GM13976 (cell line): ENCODE data around the gene EIF4E1B.
A peak's percentile ranks its signal among the peaks of the same experiment; 100 is the strongest.

Source experiments
- DNase-seq: peaks from one replicate; pipeline ENCODE4 v3.0.0; 2012; ENCODE audit warnings: low spot score
- CTCF ChIP-seq: IDR thresholded peaks from 2 replicates; pipeline ENCODE4 v1.5.1; 2012; ENCODE audit warnings: borderline replicate concordance, mild to moderate bottlenecking; ENCODE audit not compliant: insufficient read depth; ENCODE audit errors: extremely low read depth, missing control alignments, control extremely low read depth
- in situ Hi-C: fragments of 300-500 bp; cut with MboI; formaldehyde crosslinking; loops from one replicate; pipeline ENCODE4 v1.12.0; 2022; ENCODE audit warnings: low sequenced_read_pairs, mixed read lengths, inconsistent platforms; ENCODE audit not compliant: unreplicated experiment

EIF4E1B gene

GRCh38 chr5:176606032-176606431, 24.4 kb upstream of the EIF4E1B start:
- no peak for DNase-seq
- in situ Hi-C loops, result no loop called here
- no peak for TF ChIP-seq CTCF

GRCh38 chr5:176606875-176607274, 23.6 kb upstream of the EIF4E1B start:
- no peak for TF ChIP-seq CTCF
- in situ Hi-C loops, result no loop called here

GRCh38 chr5:176608142-176608705, 22.3 kb upstream of the EIF4E1B start:
- no peak for DNase-seq
- TF ChIP-seq CTCF, result no peak
- in situ Hi-C loops, result no loop called here

More at GRCh38 chr5:176606875-176607274, 23.6 kb upstream of the EIF4E1B start:
- no peak for DNase-seq

GRCh38 chr5:176608937-176609723, 21.3 kb upstream of the EIF4E1B start:
- TF ChIP-seq CTCF, result no peak
- in situ Hi-C loops, result no loop called here
- no peak for DNase-seq

GRCh38 chr5:176609724-176610434, 20.6 kb upstream of the EIF4E1B start, which contains the start of gene GPRIN1:
GPRIN1 (minus strand) TSS chr5:176610156; CDS start chr5:176599834, 10,322 bp downstream.
- in situ Hi-C loops, result no loop called here
- DNase-seq, result peak; percentile 97
- TF ChIP-seq CTCF, result peak; percentile 39

GRCh38 chr5:176610435-176610773, 20.1 kb upstream of the EIF4E1B start:
- TF ChIP-seq CTCF, result no peak
- DNase-seq, result no peak
- in situ Hi-C loops, result no loop called here
